H9 (cell line): Measurements from ENCODE around the gene UPK1A. TPM values are rescaled to one million over a fixed set of nuclear protein-coding genes. Genes with fewer than 3 reads are reported as not detected.

ENCODE experiments used
- DNase-seq: peaks from one replicate; pipeline ENCODE4 v3.0.0-alpha.2; 2017
- H2AFZ ChIP-seq: one replicate; pipeline ENCODE4 v1.6.1; 2013; ENCODE audit warnings: mild to moderate bottlenecking, low read length, control low read depth, moderate library complexity
- H2AK5ac ChIP-seq: 2 replicates; pipeline ENCODE4 v1.6.1; 2013; ENCODE audit warnings: low read length, control low read depth, mixed read lengths; ENCODE audit not compliant: insufficient read length
- H2BK120ac ChIP-seq: one replicate; pipeline ENCODE4 v1.6.1; 2013; ENCODE audit warnings: low read depth, mild to moderate bottlenecking, low read length, control low read depth, inconsistent platforms; ENCODE audit not compliant: poor library complexity, severe bottlenecking
- H2BK12ac ChIP-seq: 2 replicates; pipeline ENCODE4 v1.6.1; 2013; ENCODE audit warnings: low read length, control low read depth, mixed read lengths, low read depth; ENCODE audit not compliant: insufficient read length
- H2BK15ac ChIP-seq: 2 replicates; pipeline ENCODE4 v1.6.1; 2013; ENCODE audit warnings: low read depth, low read length, control low read depth
- H2BK20ac ChIP-seq: one replicate; pipeline ENCODE4 v1.6.1; 2013; ENCODE audit warnings: low read depth, mild to moderate bottlenecking, low read length, control low read depth, inconsistent platforms; ENCODE audit not compliant: poor library complexity, severe bottlenecking
- H2BK5ac ChIP-seq: 2 replicates; pipeline ENCODE4 v1.6.1; 2013; ENCODE audit warnings: low read length, control low read depth, mixed read lengths; ENCODE audit not compliant: insufficient read length
- H3K14ac ChIP-seq: 2 replicates; pipeline ENCODE4 v1.6.1; 2013; ENCODE audit warnings: low read length, control low read depth; ENCODE audit not compliant: insufficient read depth
- H3K18ac ChIP-seq: 2 replicates; pipeline ENCODE4 v1.6.1; 2013; ENCODE audit warnings: low read depth, mild to moderate bottlenecking, mixed read lengths, low read length, control low read depth; ENCODE audit not compliant: insufficient read length
- H3K23ac ChIP-seq: 2 replicates; pipeline ENCODE4 v1.6.1; 2013; ENCODE audit warnings: low read length, control low read depth, mixed read lengths, low read depth; ENCODE audit not compliant: insufficient read length
- H3K23me2 ChIP-seq: 2 replicates; pipeline ENCODE4 v1.6.1; 2013; ENCODE audit warnings: low read depth, mild to moderate bottlenecking, mixed read lengths, low read length, control low read depth; ENCODE audit not compliant: insufficient read length, poor library complexity, severe bottlenecking
- H3K27ac ChIP-seq: 2 replicates; pipeline ENCODE4 v1.5.1; 2013; ENCODE audit warnings: low read length, control low read depth, mixed read lengths, low read depth; ENCODE audit not compliant: insufficient read length
- H3K27me3 ChIP-seq: 2 replicates; pipeline ENCODE4 v1.6.1; 2013; ENCODE audit warnings: low read length, control low read depth, inconsistent platforms; ENCODE audit not compliant: insufficient read depth
- H3K4ac ChIP-seq: 2 replicates; pipeline ENCODE4 v1.6.1; 2013; ENCODE audit warnings: low read depth, mild to moderate bottlenecking, control low read depth, inconsistent platforms, low read length, moderate library complexity
- H3K4me1 ChIP-seq: 2 replicates; pipeline ENCODE4 v1.6.1; 2013; ENCODE audit warnings: low read length, control low read depth, inconsistent platforms; ENCODE audit not compliant: insufficient read depth
- H3K4me2 ChIP-seq: 2 replicates; pipeline ENCODE4 v1.6.1; 2013; ENCODE audit warnings: low read length, control low read depth, mixed read lengths; ENCODE audit not compliant: insufficient read length, insufficient read depth
- H3K56ac ChIP-seq: 2 replicates; pipeline ENCODE4 v1.6.1; 2013; ENCODE audit warnings: low read depth, mild to moderate bottlenecking, mixed read lengths, low read length, control low read depth; ENCODE audit not compliant: insufficient read length
- H3K79me1 ChIP-seq: 2 replicates; pipeline ENCODE4 v1.6.1; 2013; ENCODE audit warnings: low read depth, mild to moderate bottlenecking, moderate library complexity, low read length, control low read depth, inconsistent platforms; ENCODE audit not compliant: insufficient read depth, poor library complexity, severe bottlenecking
- H3K79me2 ChIP-seq: 2 replicates; pipeline ENCODE4 v1.6.1; 2013; ENCODE audit warnings: low read length, control low read depth, inconsistent platforms; ENCODE audit not compliant: insufficient read depth
- H3K9ac ChIP-seq: 2 replicates; pipeline ENCODE4 v1.6.1; 2013; ENCODE audit warnings: low read length, control low read depth, mixed read lengths; ENCODE audit not compliant: insufficient read length; ENCODE audit errors: extremely low read depth
- H3K9me3 ChIP-seq: one replicate; pipeline ENCODE4 v1.6.1; 2013; ENCODE audit warnings: low read depth, low read length, inconsistent platforms; ENCODE audit not compliant: control insufficient read depth
- H3T11ph ChIP-seq: one replicate; pipeline ENCODE4 v1.6.1; 2013; ENCODE audit warnings: mild to moderate bottlenecking, low read length, control low read depth, inconsistent platforms
- H4K20me1 ChIP-seq: one replicate; pipeline ENCODE4 v1.6.1; 2013; ENCODE audit not compliant: control insufficient read depth, insufficient read length, insufficient read depth
- H4K5ac ChIP-seq: 2 replicates; pipeline ENCODE4 v1.6.1; 2013; ENCODE audit warnings: low read depth, mild to moderate bottlenecking, mixed read lengths, low read length, control low read depth; ENCODE audit not compliant: insufficient read length
- H4K8ac ChIP-seq: replicated peaks from 2 replicates; pipeline ENCODE4 v1.6.1; 2013; ENCODE audit warnings: low read length, control low read depth, mixed read lengths, low read depth; ENCODE audit not compliant: insufficient read length
- H4K91ac ChIP-seq: 2 replicates; pipeline ENCODE4 v1.6.1; 2013; ENCODE audit warnings: low read depth, mild to moderate bottlenecking, moderate library complexity, mixed read lengths, low read length, control low read depth; ENCODE audit not compliant: insufficient read length
- H3K27ac Mint-ChIP-seq, 3 experiments: 2 replicates in 2 of 3; 3 replicates in 1 of 3; pipeline ENCODE4 v1.8.0; 2020 to 2021; ENCODE audit warnings: mixed read lengths in 3 of 3, mild to moderate bottlenecking in 1 of 3, moderate library complexity in 1 of 3
- H3K27me3 Mint-ChIP-seq: 2 replicates; pipeline ENCODE4 v1.8.0; 2021; ENCODE audit warnings: low read depth, mild to moderate bottlenecking, moderate library complexity, mixed read lengths
- H3K36me3 Mint-ChIP-seq, 3 experiments: 2 replicates in 2 of 3; 3 replicates in 1 of 3; pipeline ENCODE4 v1.8.0; 2020 to 2021; ENCODE audit warnings: low read depth in 3 of 3, mixed read lengths in 3 of 3; ENCODE audit not compliant: insufficient read depth in 1 of 3
- H3K4me1 Mint-ChIP-seq, 2 experiments: 2 replicates each; pipeline ENCODE4 v1.8.0; 2020; ENCODE audit warnings: mixed read lengths in 2 of 2
- H3K4me3 Mint-ChIP-seq, 2 experiments: 2 replicates in 1 of 2; 3 replicates in 1 of 2; pipeline ENCODE4 v1.8.0; 2020 to 2021; ENCODE audit warnings: mild to moderate bottlenecking in 2 of 2, mixed read lengths in 2 of 2, moderate library complexity in 1 of 2
- H3K9me3 Mint-ChIP-seq, 2 experiments: 2 replicates in 1 of 2; 3 replicates in 1 of 2; pipeline ENCODE4 v1.8.0; 2020; ENCODE audit warnings: mild to moderate bottlenecking in 2 of 2, mixed read lengths in 2 of 2, moderate library complexity in 1 of 2
- WGBS: extraction: QIAGEN DNeasy Blood & Tissue Kit; methylation state at CpG from one replicate; pipeline ENCODE4 v1.1.7; 2013; ENCODE audit warnings: missing lambda C conversion rate, low lambda C conversion rate, mixed read lengths; ENCODE audit not compliant: insufficient read length; ENCODE audit errors: extremely low coverage; 5-methylcytosine and 5-hydroxymethylcytosine counted together
- total RNA-seq: library from RNA; stranded (reverse); gene quantifications from 2 replicates; pipeline ENCODE4 v1.2.1, GENCODE V29; 2021
- TF ChIP-seq, protein P1 (sequence below): fragments of 200-600 bp; sonication (generic); conservative IDR thresholded peaks from 3 replicates; pipeline ENCODE4 v1.8.0; 2021; ENCODE audit warnings: antibody characterized with exemption, mild to moderate bottlenecking

Gene UPK1A
- total RNA-seq, 1 experiment from 2014 or later = 4.3 TPM

DNA sequence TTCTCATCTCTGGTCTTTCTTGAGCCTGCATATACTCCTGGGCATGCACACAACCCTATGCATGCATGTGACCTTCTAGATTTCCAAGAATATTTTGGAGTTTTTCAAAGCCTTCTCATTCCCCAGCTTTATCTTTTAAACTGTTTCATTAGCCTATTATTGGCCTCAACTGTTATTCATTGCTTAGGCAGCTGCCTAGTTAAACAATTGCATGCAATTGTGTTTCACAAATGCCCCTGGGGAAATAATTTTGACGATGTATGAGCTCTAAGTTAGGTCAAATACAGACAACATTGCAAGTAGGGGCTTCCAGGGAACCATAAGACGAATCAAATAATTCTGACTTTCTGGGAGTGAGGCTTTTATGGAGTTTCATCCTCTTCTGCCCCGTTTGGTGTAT is 2.3 kb upstream of the UPK1A start:
- peaks cover 25 to 50% (median 43%) of the 10 kb centered on the region in 3 experiments for H3K36me3 Mint-ChIP-seq
- no peaks in the 10 kb centered on the region for H3K4me1 ChIP-seq
- no peak overlapping the region for H3T11ph ChIP-seq
- no peaks in the 10 kb centered on the region for H3K9me3 ChIP-seq
- no peaks in the 10 kb centered on the region for H3K4me1 Mint-ChIP-seq
- no peak overlapping the region for H3K4me3 Mint-ChIP-seq
- H2BK120ac ChIP-seq = no peak overlapping the region
- no peak overlapping the region for H4K8ac ChIP-seq
- no peaks in the 10 kb centered on the region for H3K27me3 ChIP-seq
- no peak overlapping the region for H4K5ac ChIP-seq
- H3K56ac ChIP-seq = no peak overlapping the region
- DNase-seq = no peak
- H2AK5ac ChIP-seq = no peak overlapping the region
- H2BK12ac ChIP-seq = no peak overlapping the region
- H3K9me3 Mint-ChIP-seq = no peaks in the 10 kb centered on the region
- no peak overlapping the region for H3K9ac ChIP-seq
- H4K20me1 ChIP-seq = no peaks in the 10 kb centered on the region
- no peak overlapping the region for H4K91ac ChIP-seq
- TF ChIP-seq, protein P1, sequence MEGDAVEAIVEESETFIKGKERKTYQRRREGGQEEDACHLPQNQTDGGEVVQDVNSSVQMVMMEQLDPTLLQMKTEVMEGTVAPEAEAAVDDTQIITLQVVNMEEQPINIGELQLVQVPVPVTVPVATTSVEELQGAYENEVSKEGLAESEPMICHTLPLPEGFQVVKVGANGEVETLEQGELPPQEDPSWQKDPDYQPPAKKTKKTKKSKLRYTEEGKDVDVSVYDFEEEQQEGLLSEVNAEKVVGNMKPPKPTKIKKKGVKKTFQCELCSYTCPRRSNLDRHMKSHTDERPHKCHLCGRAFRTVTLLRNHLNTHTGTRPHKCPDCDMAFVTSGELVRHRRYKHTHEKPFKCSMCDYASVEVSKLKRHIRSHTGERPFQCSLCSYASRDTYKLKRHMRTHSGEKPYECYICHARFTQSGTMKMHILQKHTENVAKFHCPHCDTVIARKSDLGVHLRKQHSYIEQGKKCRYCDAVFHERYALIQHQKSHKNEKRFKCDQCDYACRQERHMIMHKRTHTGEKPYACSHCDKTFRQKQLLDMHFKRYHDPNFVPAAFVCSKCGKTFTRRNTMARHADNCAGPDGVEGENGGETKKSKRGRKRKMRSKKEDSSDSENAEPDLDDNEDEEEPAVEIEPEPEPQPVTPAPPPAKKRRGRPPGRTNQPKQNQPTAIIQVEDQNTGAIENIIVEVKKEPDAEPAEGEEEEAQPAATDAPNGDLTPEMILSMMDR = no peak
- H2BK15ac ChIP-seq = no peak overlapping the region
- H3K4ac ChIP-seq = no peak overlapping the region
- no peak overlapping the region for H3K18ac ChIP-seq
- H3K23me2 ChIP-seq = no peaks in the 10 kb centered on the region
- no peak overlapping the region for H2AFZ ChIP-seq
- H3K27ac Mint-ChIP-seq = no peak overlapping the region
- H3K14ac ChIP-seq = no peak overlapping the region
- H3K79me1 ChIP-seq = no peaks in the 10 kb centered on the region
- H3K4me2 ChIP-seq = no peak overlapping the region
- no peak overlapping the region for H2BK5ac ChIP-seq
- no peaks in the 10 kb centered on the region; the same call in 1 of the 2 replicates for H3K27me3 Mint-ChIP-seq
- H2BK20ac ChIP-seq = no peak overlapping the region
- H3K23ac ChIP-seq = no peak overlapping the region
- no peaks in the 10 kb centered on the region for H3K79me2 ChIP-seq
- no CpG with 5 or more reads among the region's 3 CpGs for WGBS
- H3K27ac ChIP-seq = no peak overlapping the region
